Mucosa of stomach (tissue), 1 donor: ENCODE data around the gene PODXL.

Source experiments
- H3K27me3 ChIP-seq: one replicate; pipeline ENCODE4 v1.7.0; 2013; ENCODE audit warnings: mild to moderate bottlenecking, low read length; ENCODE audit not compliant: control insufficient read depth, insufficient read depth
- H3K36me3 ChIP-seq: one replicate; pipeline ENCODE4 v1.7.0; 2013; ENCODE audit warnings: low read length; ENCODE audit not compliant: control insufficient read depth, insufficient read depth
- H3K4me1 ChIP-seq: one replicate; pipeline ENCODE4 v1.7.0; 2013; ENCODE audit warnings: mild to moderate bottlenecking, low read length; ENCODE audit not compliant: control insufficient read depth, insufficient read depth
- H3K4me3 ChIP-seq: one replicate; pipeline ENCODE4 v1.7.0; 2013; ENCODE audit warnings: low read length
- H3K9ac ChIP-seq: one replicate; pipeline ENCODE4 v1.7.0; 2013; ENCODE audit warnings: mild to moderate bottlenecking, low read length, moderate library complexity
- H3K9me3 ChIP-seq: one replicate; pipeline ENCODE4 v1.7.0; 2013; ENCODE audit warnings: mild to moderate bottlenecking, low read length, moderate library complexity; ENCODE audit not compliant: control insufficient read depth
- donor health status: Pancreatic carcinoma.

PODXL gene

DNA sequence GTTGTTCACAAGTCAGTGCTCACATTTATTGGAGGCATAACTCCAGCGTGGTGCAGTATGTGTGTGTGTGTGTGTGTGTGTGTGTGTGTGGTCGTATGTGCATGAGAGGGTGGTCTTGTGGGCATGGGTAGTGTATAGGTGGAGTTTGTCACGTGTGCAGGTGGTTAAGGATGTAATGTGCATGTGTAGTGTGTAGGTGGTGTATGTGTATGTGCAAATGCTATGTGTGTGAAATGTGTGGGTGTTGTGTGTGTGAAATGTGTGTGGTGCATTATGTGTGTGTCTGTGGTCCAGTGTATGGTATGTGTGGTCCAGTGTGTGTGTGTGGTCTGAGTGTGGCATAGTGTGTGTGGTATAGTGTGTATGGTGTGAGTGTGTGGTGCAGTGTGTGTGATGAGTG, 30.3 kb upstream of the PODXL start:
- Histone ChIP-seq H3K9ac (no peak overlapping the region), H3K36me3 (no peaks in the 10 kb centered on the region), H3K9me3 (no peaks in the 10 kb centered on the region), H3K4me1 (no peaks in the 10 kb centered on the region), H3K27me3 (no peaks in the 10 kb centered on the region), H3K4me3 (no peak overlapping the region)

DNA sequence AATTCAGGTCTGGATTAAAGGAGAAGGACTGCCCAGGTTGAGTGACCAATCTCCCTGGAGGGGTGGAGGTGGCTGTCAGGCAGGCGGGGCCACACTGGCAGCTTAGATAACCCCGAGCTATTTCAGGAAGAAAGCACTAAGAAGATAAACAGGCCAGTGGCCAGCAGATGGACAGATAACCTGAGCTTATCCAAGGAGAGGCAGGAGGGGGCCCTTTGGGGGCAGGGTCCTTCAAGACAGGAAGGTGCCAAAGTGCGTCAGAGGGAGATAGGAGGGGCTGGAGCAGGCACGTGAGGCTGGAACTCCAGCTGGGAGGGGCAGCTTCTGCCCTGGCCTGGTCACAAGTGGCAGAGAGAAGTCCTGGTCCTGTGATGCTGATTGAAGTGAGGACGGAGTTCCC, 29.8 kb upstream of the PODXL start:
- no peak overlapping the region for H3K9ac ChIP-seq
- no peaks in the 10 kb centered on the region for H3K27me3 ChIP-seq
- H3K9me3 ChIP-seq, result no peaks in the 10 kb centered on the region
- H3K4me1 ChIP-seq, result no peaks in the 10 kb centered on the region
- no peaks in the 10 kb centered on the region for H3K36me3 ChIP-seq
- no peak overlapping the region for H3K4me3 ChIP-seq

DNA sequence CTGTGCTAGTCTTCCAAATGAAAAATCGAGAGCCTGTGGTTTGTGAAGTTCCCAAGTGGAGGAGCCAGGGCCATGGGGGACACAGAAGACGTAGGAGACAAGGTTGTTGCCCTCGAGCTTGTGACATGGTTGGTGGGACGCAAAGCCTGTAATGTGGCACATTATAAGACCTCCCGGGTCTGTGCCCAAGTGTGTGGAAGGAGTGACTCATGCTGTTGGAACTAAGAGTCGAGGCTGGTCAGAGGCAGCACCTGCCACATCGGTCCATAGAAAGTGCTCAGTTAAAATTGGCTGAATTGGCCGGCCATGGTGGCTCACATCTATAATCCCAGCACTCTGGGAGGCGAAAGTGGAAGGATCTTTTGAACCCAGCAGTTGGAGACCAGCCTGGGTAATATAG, 27.0 kb upstream of the PODXL start:
- no peaks in the 10 kb centered on the region for H3K9me3 ChIP-seq
- no peak overlapping the region for H3K4me3 ChIP-seq
- H3K27me3 ChIP-seq, result no peaks in the 10 kb centered on the region
- no peak overlapping the region for H3K9ac ChIP-seq
- H3K36me3 ChIP-seq, result no peaks in the 10 kb centered on the region
- H3K4me1 ChIP-seq, result no peaks in the 10 kb centered on the region

DNA sequence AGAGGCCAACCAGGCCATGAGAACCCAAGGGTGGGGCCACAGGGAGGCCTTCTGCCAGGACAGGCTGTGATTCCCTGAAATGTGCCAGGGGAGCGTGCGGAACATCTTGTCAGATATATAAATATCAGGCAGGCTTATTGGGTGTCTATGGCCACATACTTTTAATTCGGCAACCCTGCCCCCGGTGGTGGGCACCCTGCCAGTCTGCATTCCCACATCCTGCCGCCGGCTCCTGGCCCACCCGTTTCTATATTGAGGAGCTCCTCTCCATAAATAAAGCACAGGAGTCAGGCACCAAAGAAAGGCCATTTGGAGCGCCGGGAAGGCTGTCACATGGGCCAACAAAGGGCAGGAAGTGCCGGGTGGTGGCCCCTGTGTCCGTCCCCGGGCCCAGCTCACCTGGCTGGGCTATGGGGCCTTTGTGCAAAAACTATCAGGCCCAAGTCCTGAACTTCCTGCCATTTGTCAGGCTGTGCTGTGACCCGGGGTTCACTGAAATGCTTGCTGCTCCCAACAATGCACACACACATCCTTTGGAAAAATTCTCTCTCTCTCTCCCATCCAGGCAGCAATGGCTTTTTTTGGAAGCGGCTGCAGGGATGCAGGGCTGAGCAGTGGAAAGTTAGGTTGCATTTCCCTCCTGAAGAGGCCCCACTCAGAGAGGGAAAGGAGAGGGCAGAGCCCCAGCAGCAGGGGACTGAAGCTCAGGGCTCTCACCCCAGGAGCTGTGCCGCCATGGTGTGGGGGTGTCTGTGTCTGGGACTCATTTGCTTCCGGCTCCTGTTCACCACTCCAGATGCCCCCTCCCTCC, 25.0 kb upstream of the PODXL start:
- H3K4me3 ChIP-seq, result no peak overlapping the region
- H3K36me3 ChIP-seq, result no peaks in the 10 kb centered on the region
- no peaks in the 10 kb centered on the region for H3K27me3 ChIP-seq
- no peak overlapping the region for H3K9ac ChIP-seq
- H3K9me3 ChIP-seq, result no peaks in the 10 kb centered on the region
- H3K4me1 ChIP-seq, result no peaks in the 10 kb centered on the region

DNA sequence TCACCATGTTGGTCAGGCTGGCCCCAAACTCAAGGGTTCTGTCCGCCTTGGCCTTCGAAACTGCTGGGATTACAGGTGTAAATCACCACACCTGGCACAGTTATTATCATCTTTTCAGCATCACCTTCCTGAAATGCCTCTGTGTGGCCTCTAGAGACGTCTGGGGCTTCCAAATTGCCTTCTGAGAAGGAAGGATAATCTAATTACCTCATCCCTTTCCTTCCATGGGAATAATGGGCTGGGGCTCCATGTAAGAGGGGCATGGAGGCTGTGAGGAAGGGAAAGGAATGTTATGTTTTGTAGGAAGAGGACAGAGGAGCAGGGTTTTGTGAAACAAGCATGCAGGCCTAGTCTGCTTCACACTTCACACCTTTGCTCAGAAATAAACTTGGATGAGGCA, 22.2 kb upstream of the PODXL start:
- no peak overlapping the region for H3K9ac ChIP-seq
- no peaks in the 10 kb centered on the region for H3K4me1 ChIP-seq
- H3K4me3 ChIP-seq, result no peak overlapping the region
- H3K27me3 ChIP-seq, result no peaks in the 10 kb centered on the region
- no peaks in the 10 kb centered on the region for H3K36me3 ChIP-seq
- H3K9me3 ChIP-seq, result no peaks in the 10 kb centered on the region

DNA sequence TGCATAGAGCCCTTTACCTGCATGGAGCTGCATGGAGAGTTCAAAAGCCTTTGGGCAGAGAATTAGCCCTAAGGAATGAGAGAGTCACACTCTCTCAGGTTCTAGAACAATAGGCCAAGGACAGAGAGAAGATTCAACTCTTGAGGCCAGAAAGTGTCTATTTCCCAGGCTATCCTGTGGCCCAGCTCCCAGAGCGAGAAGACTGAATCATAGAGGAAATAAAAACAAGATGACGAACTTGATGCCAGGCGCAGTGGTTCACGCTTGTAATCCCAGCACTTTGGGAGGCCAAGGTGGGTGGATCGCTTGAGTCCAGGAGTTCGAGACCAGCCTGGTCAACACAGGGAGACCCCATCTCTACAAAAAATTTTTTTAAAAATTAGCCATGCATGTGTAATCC, 18.3 kb upstream of the PODXL start:
- H3K4me3 ChIP-seq, result no peak overlapping the region
- no peaks in the 10 kb centered on the region for H3K27me3 ChIP-seq
- H3K36me3 ChIP-seq, result no peaks in the 10 kb centered on the region
- H3K9me3 ChIP-seq, result no peaks in the 10 kb centered on the region
- no peak overlapping the region for H3K9ac ChIP-seq
- no peaks in the 10 kb centered on the region for H3K4me1 ChIP-seq

DNA sequence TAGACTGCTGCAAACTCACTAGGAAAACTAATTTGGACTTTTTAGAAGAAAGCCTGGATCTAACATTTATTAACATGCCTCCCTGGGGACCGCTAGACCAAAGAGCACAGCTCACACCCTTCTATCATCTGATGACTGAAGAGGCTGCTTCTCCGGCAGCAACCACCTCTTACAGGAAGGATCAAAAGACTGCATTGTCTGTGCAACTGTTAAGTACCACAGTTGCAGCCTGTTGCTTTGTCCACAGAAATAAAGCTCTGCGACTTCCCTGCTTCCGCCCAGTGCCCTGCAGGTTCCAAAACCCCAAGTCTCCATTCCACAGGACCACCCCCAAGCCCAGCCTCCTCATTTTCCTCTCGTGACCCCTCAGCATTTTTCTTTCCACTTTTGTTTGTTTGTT, 14.0 kb upstream of the PODXL start:
- Histone ChIP-seq H3K4me1 (no peaks in the 10 kb centered on the region), H3K36me3 (no peaks in the 10 kb centered on the region), H3K9me3 (no peaks in the 10 kb centered on the region), H3K27me3 (no peaks in the 10 kb centered on the region), H3K9ac (no peak overlapping the region), H3K4me3 (no peak overlapping the region)

DNA sequence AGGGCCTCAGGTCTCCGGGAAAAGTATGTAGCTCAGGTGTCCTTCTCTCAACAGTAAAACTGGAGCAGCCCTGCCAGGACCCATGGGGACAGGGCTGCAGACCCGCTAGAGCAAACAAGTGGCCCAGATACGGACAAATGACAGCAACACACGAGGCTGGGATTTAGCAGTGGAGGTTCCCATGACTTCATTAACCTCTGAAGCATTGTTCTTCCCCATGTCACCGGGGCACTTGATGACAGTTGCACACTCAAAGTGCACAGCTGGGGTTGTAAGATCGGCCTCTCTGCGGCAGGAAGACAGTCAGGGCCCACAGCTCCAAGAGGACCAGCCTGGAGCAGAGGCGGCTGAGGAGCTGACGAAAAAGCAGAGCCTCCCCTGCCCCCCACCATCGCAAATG, 12.5 kb upstream of the PODXL start:
- H3K4me1 ChIP-seq, result no peaks in the 10 kb centered on the region
- no peak overlapping the region for H3K9ac ChIP-seq
- H3K27me3 ChIP-seq, result no peaks in the 10 kb centered on the region
- H3K9me3 ChIP-seq, result no peaks in the 10 kb centered on the region
- no peaks in the 10 kb centered on the region for H3K36me3 ChIP-seq
- H3K4me3 ChIP-seq, result no peak overlapping the region

DNA sequence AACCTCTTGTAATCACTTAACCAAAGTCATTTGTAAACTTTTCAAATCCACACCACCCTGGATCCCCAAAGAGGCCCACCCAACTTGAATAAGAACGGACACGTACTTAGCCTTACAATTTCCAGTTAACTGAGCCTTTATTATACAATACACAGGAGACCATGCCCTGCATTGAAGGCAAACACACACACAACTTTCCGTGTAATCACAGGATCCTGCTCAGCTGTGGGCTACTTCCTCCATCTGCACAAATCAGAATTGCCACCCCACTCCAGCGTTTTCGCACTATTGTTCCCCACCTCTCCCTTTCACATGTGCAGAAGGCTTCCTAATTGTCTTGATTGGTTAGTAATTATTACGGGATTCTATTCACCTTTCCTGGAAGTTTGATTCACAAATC, 12.1 kb upstream of the PODXL start:
- Histone ChIP-seq H3K9ac (no peak overlapping the region), H3K27me3 (no peaks in the 10 kb centered on the region), H3K9me3 (no peaks in the 10 kb centered on the region), H3K4me1 (no peaks in the 10 kb centered on the region), H3K36me3 (no peaks in the 10 kb centered on the region), H3K4me3 (no peak overlapping the region)

DNA sequence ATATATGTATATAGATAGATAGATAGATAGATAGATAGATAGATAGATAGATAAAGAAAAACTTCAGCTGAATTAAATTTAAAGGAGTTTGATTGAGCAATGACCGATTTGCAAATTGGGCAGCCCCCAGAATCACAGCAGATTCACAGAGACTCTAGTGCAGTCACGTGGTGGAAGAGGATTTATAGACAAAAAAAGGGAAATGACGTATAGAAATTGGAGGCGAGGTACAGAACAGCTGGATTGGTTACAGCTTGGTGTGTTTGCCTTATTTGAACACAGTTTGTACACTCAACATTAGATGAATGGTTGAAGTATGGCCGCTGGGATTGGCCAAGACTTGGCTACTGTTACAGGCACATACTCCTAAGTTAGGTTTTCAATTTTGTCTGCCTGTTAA, 8.2 kb upstream of the PODXL start:
- Histone ChIP-seq H3K9me3 (no peaks in the 10 kb centered on the region), H3K36me3 (no peaks in the 10 kb centered on the region), H3K4me1 (no peaks in the 10 kb centered on the region), H3K4me3 (no peak overlapping the region), H3K9ac (no peak overlapping the region), H3K27me3 (peaks cover 4% of the 10 kb centered on the region)

DNA sequence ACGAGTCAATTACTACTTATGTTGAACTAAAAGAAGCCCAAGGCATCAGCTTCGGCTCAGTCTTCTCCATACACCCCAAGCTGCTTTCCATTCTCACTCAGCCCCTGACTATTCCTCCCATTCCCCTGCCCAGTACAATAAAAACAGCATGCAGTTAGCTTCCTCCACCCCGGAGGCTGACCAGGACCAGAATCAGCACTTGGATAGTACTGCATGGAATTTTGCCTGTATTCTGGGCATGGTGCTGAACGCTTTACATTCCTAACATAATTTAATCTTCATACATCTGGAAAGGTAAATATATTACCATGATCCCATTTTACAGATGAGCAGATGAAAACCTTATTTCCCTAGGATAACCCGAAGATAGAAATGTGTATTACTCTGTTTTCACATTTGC, 7.5 kb upstream of the PODXL start:
- Histone ChIP-seq H3K4me1 (no peaks in the 10 kb centered on the region), H3K9me3 (no peaks in the 10 kb centered on the region), H3K36me3 (no peaks in the 10 kb centered on the region), H3K27me3 (peaks cover 4% of the 10 kb centered on the region), H3K9ac (no peak overlapping the region), H3K4me3 (no peak overlapping the region)

DNA sequence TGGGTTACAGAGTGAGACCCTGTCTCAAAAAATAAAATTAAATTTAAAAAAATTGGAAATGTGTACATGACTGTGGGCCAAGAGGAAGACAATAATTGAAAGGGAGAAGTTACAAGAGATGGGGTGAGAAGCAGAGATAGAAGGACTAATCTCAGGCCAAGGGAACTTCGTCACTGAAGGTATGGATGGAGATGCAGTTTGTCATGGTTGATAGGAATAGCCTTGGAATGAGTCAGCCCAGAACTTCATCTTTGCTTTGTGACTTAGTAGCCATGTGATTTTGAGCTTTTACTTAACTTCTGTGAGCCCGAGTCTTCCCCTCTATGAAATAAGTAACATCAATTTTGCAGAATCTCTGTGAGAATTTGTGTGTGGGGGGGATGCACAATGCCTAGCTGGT, 6.5 kb upstream of the PODXL start:
- peaks cover 1% of the 10 kb centered on the region for H3K4me1 ChIP-seq
- H3K9me3 ChIP-seq, result no peaks in the 10 kb centered on the region
- H3K9ac ChIP-seq, result no peak overlapping the region
- peaks cover 10% of the 10 kb centered on the region for H3K27me3 ChIP-seq
- H3K4me3 ChIP-seq, result no peak overlapping the region
- no peaks in the 10 kb centered on the region for H3K36me3 ChIP-seq

DNA sequence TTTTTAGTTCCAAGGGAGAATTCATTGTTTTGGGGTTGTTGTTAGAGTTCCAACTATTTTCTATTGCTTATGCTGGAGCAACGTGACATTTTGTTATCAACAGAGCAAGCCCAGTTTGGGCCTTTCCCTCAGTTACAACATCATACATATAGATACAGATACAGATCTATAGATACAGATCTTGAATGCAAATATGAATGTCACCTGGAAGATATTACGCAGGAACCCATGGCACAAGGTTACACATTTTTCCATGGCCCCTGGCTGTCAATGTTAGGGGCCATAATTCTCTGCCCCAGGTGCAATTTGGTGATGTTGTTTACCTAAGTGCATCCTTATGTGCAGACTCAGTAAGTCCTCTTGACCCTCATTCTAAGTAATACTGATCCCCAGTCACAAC, 3.6 kb upstream of the PODXL start:
- Histone ChIP-seq H3K4me1 (peaks cover 13% of the 10 kb centered on the region), H3K9me3 (no peaks in the 10 kb centered on the region), H3K4me3 (no peak overlapping the region), H3K27me3 (peaks cover 27% of the 10 kb centered on the region), H3K9ac (no peak overlapping the region), H3K36me3 (no peaks in the 10 kb centered on the region)
